HFF-Myc (cell line): ENCODE results near the gene MBTD1.
"Not testable (repeated sequence)": the region's sequence is repeated elsewhere in the genome, so short reads cannot be mapped to it uniquely, and the experiment has no call there.

Experiments used
- DNase-seq: peaks from one replicate; pipeline ENCODE4 v3.0.0-alpha.2; 2011; ENCODE audit warnings: low read depth; ENCODE audit errors: extremely low read depth
- H3K4me3 ChIP-seq: replicated peaks from 2 replicates; pipeline ENCODE4 v1.5.1; 2011; ENCODE audit warnings: low read depth, mild to moderate bottlenecking, control low read depth, low read length
- TF ChIP-seq, protein P1 (sequence below): IDR thresholded peaks from 2 replicates; pipeline ENCODE4 v1.5.1; 2012; ENCODE audit warnings: mild to moderate bottlenecking, low read depth, low read length, control low read depth; ENCODE audit errors: missing control alignments

MBTD1 gene

DNA sequence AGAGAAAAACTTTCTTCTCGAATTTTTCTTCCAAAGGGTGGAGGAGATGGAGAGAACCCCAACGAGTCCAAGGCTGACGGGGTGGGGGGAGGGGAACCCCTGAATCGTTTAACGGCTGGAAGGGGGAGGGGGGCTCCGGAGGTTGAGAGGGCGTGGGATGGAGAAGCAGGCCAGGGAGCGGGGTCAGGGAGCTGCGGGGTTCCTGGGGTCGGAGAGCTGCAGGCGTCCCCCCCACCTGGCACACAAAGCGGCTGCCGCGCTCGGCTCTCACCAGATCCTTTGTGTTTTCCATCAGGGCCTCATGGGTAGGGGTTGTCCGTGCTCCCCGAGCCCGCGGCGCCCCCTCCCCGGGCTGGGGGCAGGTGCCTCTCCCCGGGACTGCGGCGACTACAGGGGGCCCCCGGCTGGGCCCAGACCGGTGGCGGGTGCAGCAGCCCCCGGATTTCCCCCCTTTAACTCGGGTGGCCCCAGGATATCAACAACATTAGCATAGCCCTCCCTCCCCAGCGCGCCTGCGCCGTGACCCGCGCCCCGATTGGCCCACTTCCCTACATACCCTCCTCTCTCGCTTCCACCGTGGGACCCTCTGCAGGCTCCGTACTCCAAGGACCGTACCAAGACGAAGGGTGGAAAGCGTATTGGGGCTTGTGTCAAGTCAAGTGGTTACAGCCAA lies at the start of gene MBTD1:
TSS of gene MBTD1 (minus strand) at position 486 of the 673 bp plus-strand sequence. CDS start 34,888 bp downstream, outside the sequence.
- peak; percentile 92 for DNase-seq
- H3K4me3 ChIP-seq: peak within 1 kb of the TSS; percentile 89
- TF ChIP-seq, protein P1, sequence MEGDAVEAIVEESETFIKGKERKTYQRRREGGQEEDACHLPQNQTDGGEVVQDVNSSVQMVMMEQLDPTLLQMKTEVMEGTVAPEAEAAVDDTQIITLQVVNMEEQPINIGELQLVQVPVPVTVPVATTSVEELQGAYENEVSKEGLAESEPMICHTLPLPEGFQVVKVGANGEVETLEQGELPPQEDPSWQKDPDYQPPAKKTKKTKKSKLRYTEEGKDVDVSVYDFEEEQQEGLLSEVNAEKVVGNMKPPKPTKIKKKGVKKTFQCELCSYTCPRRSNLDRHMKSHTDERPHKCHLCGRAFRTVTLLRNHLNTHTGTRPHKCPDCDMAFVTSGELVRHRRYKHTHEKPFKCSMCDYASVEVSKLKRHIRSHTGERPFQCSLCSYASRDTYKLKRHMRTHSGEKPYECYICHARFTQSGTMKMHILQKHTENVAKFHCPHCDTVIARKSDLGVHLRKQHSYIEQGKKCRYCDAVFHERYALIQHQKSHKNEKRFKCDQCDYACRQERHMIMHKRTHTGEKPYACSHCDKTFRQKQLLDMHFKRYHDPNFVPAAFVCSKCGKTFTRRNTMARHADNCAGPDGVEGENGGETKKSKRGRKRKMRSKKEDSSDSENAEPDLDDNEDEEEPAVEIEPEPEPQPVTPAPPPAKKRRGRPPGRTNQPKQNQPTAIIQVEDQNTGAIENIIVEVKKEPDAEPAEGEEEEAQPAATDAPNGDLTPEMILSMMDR: no peak

DNA sequence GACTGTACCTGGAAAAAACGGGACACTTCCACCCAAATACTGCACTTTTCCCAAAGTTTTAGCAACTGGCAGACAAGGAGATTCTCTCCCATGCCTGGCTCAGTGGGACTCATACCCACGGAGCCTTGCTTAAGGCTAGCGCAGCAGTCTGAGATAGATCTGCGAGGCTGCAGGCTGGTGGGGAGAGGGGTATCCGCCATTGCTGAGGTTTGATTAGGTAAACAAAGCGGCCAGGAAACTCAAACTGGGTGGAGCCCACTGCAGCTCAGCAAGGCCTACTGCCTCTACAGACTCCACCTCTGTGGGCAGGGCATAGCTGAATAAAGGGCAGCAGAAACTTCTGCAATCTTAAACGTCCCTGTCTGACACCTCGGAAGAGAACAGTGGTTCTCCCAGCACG lies 45.3 kb upstream of the MBTD1 start:
- TF ChIP-seq, protein P1: no peak
- no peak for DNase-seq
- H3K4me3 ChIP-seq: no peak overlapping the region

- no peak for DNase-seq
- no peak overlapping the region for H3K4me3 ChIP-seq
- TF ChIP-seq, protein P1: no peak
These were observed 40.0 kb upstream of the MBTD1 start for GRCh38 chr17:51299859-51300258.

DNA sequence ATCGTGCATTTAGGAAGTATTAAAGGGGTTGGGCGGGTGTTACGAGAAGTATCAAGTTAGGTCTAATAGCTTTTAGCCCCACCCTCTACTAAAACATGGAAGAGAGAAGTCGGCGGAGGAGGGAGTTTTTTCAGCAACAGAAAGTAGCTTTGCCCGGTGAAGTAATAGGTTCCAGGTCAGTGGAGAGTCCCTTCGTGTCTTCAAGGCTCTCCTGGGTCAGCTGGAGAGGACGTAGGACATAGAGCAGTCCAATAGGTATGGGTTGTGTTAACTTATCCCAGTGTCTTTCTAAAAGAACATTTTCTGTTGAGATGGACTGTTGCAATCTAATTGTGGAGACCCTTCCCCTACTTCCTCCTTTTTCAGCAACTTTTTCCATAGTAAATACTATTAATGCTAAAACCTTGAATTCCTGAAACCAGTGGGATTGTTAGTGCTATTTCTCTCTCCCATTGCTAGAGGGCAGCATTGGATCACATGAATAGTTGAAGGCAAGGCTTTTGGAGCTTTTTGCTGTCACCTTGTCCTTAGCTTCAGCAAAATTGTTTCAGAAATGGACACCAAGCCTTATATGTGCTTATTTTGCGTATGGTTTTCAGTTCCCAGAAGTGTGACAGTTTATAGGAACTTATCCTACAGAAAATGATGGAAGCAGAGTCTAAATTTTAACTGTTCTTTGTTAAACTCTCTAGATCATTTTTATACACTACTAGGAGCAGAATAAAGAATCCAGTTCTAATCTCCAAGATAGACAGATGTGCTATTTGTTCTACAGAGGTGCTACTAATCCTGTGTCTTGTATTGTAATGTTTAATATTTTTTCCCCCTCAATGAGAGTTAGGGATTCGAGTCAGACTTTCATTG lies 38.9 kb upstream of the MBTD1 start:
- no peak for DNase-seq
- no peak overlapping the region for H3K4me3 ChIP-seq
- TF ChIP-seq, protein P1: peak; percentile 65

- H3K4me3 ChIP-seq: not testable (repeated sequence)
These were observed 34.5 kb upstream of the MBTD1 start for GRCh38 chr17:51294338-51294737.

GRCh38 chr17:51289696-51290111 lies 29.9 kb upstream of the MBTD1 start:
- TF ChIP-seq, protein P1: no peak
- no peak overlapping the region for H3K4me3 ChIP-seq
- DNase-seq: no peak

More at GRCh38 chr17:51294338-51294737, 34.5 kb upstream of the MBTD1 start:
- DNase-seq: not testable (repeated sequence)

DNA sequence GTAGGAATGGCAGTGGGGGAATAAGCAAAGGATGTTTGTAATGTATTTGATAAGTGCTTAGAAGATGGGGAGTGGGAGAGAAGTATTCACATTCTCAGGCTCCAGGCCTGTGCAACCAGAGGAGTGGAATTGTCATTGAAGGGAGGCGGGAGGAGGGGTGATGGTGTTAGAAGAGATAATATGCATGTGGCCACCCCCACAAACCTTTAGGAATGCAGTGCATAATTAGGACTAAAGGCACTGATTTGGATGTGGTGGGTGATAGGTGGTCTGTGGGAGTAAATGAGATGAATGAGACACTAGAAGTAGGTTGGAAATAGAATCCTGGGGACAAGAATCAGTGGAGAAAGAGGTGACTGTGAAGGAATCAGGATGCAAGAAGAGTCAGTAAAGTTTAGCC lies 27.6 kb upstream of the MBTD1 start:
- DNase-seq: no peak
- no peak overlapping the region for H3K4me3 ChIP-seq
- TF ChIP-seq, protein P1: no peak
